Embryonic facial prominence (tissue), 1 donor: ENCODE measurements around the gene ARL16.

ENCODE experiments used
- DNase-seq: peaks from one replicate; pipeline ENCODE4 v3.0.0-alpha.2; 2016; ENCODE audit errors: extremely low spot score

The ARL16 gene

GRCh38 chr17:81667754-81668153 is 15.8 kb downstream of the ARL16 start:
- no peak for DNase-seq

- peak; percentile 90 for DNase-seq
Measured at GRCh38 chr17:81666342-81667191, 17.0 kb downstream of the ARL16 start, which contains the start of the genes CCDC137 and OXLD1. CCDC137 (plus strand) TSS chr17:81666737; CDS start chr17:81666767, 30 bp downstream. OXLD1 (minus strand) TSS chr17:81666605; CDS start chr17:81666577, 28 bp downstream.

GRCh38 chr17:81666092-81666341 is 17.6 kb downstream of the ARL16 start:
- no peak for DNase-seq

- DNase-seq, result no peak
Measured at GRCh38 chr17:81665205-81666091, 18.1 kb downstream of the ARL16 start.

GRCh38 chr17:81664051-81664470 is 19.5 kb downstream of the ARL16 start:
- no peak for DNase-seq

- no peak for DNase-seq
Measured at GRCh38 chr17:81662002-81662401, 21.6 kb downstream of the ARL16 start.

GRCh38 chr17:81660441-81660840 is 23.2 kb downstream of the ARL16 start:
- no peak for DNase-seq

- DNase-seq, result no peak
Measured at GRCh38 chr17:81659038-81659437, 24.6 kb downstream of the ARL16 start.

- DNase-seq, result no peak
Measured at GRCh38 chr17:81656835-81657234, 26.8 kb downstream of the ARL16 start.

- DNase-seq, result no peak
Measured at GRCh38 chr17:81656118-81656743, 27.4 kb downstream of the ARL16 start, which contains the start of gene PDE6G. PDE6G (minus strand) TSS chr17:81656542; CDS start chr17:81653305, 3,237 bp downstream.

GRCh38 chr17:81655378-81656117 is 28.0 kb downstream of the ARL16 start:
- no peak for DNase-seq

GRCh38 chr17:81652906-81653771 is 30.5 kb downstream of the ARL16 start:
- no peak for DNase-seq

- DNase-seq, result no peak
Measured at GRCh38 chr17:81651692-81652091, 31.9 kb downstream of the ARL16 start.

GRCh38 chr17:81650951-81651350 is 32.6 kb downstream of the ARL16 start:
- no peak for DNase-seq

GRCh38 chr17:81648707-81649085 is 34.9 kb downstream of the ARL16 start:
- no peak for DNase-seq

GRCh38 chr17:81648013-81648706 is 35.4 kb downstream of the ARL16 start:
- DNase-seq, result no peak

GRCh38 chr17:81647640-81648012 is 36.0 kb downstream of the ARL16 start:
- no peak for DNase-seq

GRCh38 chr17:81646869-81647600 is 36.6 kb downstream of the ARL16 start:
- DNase-seq, result no peak
